Endodermal cell (in vitro differentiated cells): ENCODE results near the gene PPAN. TPM values are rescaled to one million over a fixed set of nuclear protein-coding genes. Genes with fewer than 3 reads are reported as not detected.

Experiments
- DNase-seq: peaks from one replicate; pipeline ENCODE4 v3.0.0-alpha.2; 2017
- H3K27ac ChIP-seq: 2 replicates; pipeline ENCODE4 v1.5.1; 2013; ENCODE audit warnings: mild to moderate bottlenecking, low read depth, low read length, moderate library complexity
- H3K27me3 ChIP-seq: 2 replicates; pipeline ENCODE4 v1.6.1; 2013; ENCODE audit warnings: mild to moderate bottlenecking, low read length, moderate library complexity; ENCODE audit not compliant: insufficient read depth, control insufficient read depth, poor library complexity, severe bottlenecking
- H3K36me3 ChIP-seq: 2 replicates; pipeline ENCODE4 v1.7.0; 2013; ENCODE audit warnings: mild to moderate bottlenecking, low read length, moderate library complexity; ENCODE audit not compliant: control insufficient read depth, insufficient read depth
- H3K4me1 ChIP-seq: one replicate; pipeline ENCODE4 v1.7.0; 2013; ENCODE audit warnings: low read length; ENCODE audit not compliant: control insufficient read depth, insufficient read depth
- H3K4me3 ChIP-seq: 2 replicates; pipeline ENCODE4 v1.5.1; 2013; ENCODE audit warnings: mild to moderate bottlenecking, low read length, moderate library complexity
- H3K9ac ChIP-seq: 2 replicates; pipeline ENCODE4 v1.6.1; 2013; ENCODE audit warnings: mild to moderate bottlenecking, low read length, moderate library complexity; ENCODE audit not compliant: poor library complexity, severe bottlenecking; ENCODE audit errors: extremely low read depth
- H3K9me3 ChIP-seq: 2 replicates; pipeline ENCODE4 v1.6.1; 2013; ENCODE audit warnings: mild to moderate bottlenecking, low read length, moderate library complexity; ENCODE audit not compliant: control insufficient read depth
- H3K27ac Mint-ChIP-seq: 2 replicates; pipeline ENCODE4 v1.8.0; 2020; ENCODE audit warnings: mixed read lengths
- H3K27me3 Mint-ChIP-seq: 2 replicates; pipeline ENCODE4 v1.8.0; 2021; ENCODE audit warnings: mild to moderate bottlenecking, mixed read lengths; ENCODE audit not compliant: insufficient read depth
- H3K36me3 Mint-ChIP-seq: 2 replicates; pipeline ENCODE4 v1.8.0; 2020; ENCODE audit warnings: low read depth, mixed read lengths
- H3K4me1 Mint-ChIP-seq: 2 replicates; pipeline ENCODE4 v1.8.0; 2020; ENCODE audit warnings: mixed read lengths
- H3K4me3 Mint-ChIP-seq: 2 replicates; pipeline ENCODE4 v1.8.0; 2020; ENCODE audit warnings: mild to moderate bottlenecking, moderate library complexity, mixed read lengths
- H3K9me3 Mint-ChIP-seq: 2 replicates; pipeline ENCODE4 v1.8.0; 2020; ENCODE audit warnings: mild to moderate bottlenecking, mixed read lengths
- CTCF ChIP-seq: fragments of 200-600 bp; sonication (generic); conservative IDR thresholded peaks from 2 replicates; pipeline ENCODE4 v1.5.0; 2021; ENCODE audit warnings: antibody characterized with exemption, mild to moderate bottlenecking
- WGBS, 2 experiments: methylation state at CpG; one replicate each; pipeline versions ENCODE4 v1.1.5 to v1.1.7; 2013; ENCODE audit warnings: missing lambda C conversion rate in 2 of 2, mixed read lengths in 1 of 2; ENCODE audit not compliant: insufficient coverage in 1 of 2, insufficient read length in 1 of 2; 5-methylcytosine and 5-hydroxymethylcytosine counted together
- total RNA-seq, 2 donors: library from RNA; stranded (reverse); fragmentation: NEBNext Ultra II Directional in 1 of 2; extraction: Animal tissue kit (Norgen Biotek cat#: 25700) in 1 of 2; gene quantifications; 2 replicates in 1 of 2; 3 replicates in 1 of 2; pipeline ENCODE4 v1.2.1, GENCODE V29; 2021

PPAN gene
- total RNA-seq, 2 donors from 2014 or later = 40.3 to 54.0 TPM

GRCh38 chr19:10139952-10140351, 33.8 kb downstream of the PPAN start:
- no peak overlapping the region for H3K27ac Mint-ChIP-seq
- no peaks in the 10 kb centered on the region for H3K27me3 Mint-ChIP-seq
- H3K27me3 ChIP-seq = no peaks in the 10 kb centered on the region
- no peaks in the 10 kb centered on the region for H3K4me1 Mint-ChIP-seq
- no peak overlapping the region for H3K4me3 ChIP-seq
- peaks cover 80% of the 10 kb centered on the region for H3K36me3 ChIP-seq
- no peaks in the 10 kb centered on the region for H3K9me3 ChIP-seq
- no peaks in the 10 kb centered on the region for H3K9me3 Mint-ChIP-seq
- no peak for DNase-seq
- peaks cover 63% of the 10 kb centered on the region for H3K36me3 Mint-ChIP-seq
- TF ChIP-seq CTCF = no peak
- H3K27ac ChIP-seq = no peak overlapping the region
- H3K4me1 ChIP-seq = no peaks in the 10 kb centered on the region
- H3K4me3 Mint-ChIP-seq = no peak overlapping the region
- 92 to 94% methylated on average over 15 to 23 of the region's 23 CpGs for WGBS, 2 experiments
- H3K9ac ChIP-seq = no peak overlapping the region

- no peaks in the 10 kb centered on the region for H3K9me3 ChIP-seq
- H3K9me3 Mint-ChIP-seq = no peaks in the 10 kb centered on the region
- H3K4me3 Mint-ChIP-seq = no peak overlapping the region
- TF ChIP-seq CTCF = no peak
- H3K4me1 Mint-ChIP-seq = no peaks in the 10 kb centered on the region
- no peaks in the 10 kb centered on the region for H3K27me3 ChIP-seq
- WGBS, 2 experiments = 94% methylated on average over 13 of the region's 13 CpGs
- H3K36me3 Mint-ChIP-seq = peaks cover 75% of the 10 kb centered on the region
- H3K9ac ChIP-seq = no peak overlapping the region
- H3K4me3 ChIP-seq = no peak overlapping the region
- no peak for DNase-seq
- H3K27ac Mint-ChIP-seq = no peak overlapping the region
- no peaks in the 10 kb centered on the region for H3K27me3 Mint-ChIP-seq
- no peak overlapping the region for H3K27ac ChIP-seq
- no peaks in the 10 kb centered on the region for H3K4me1 ChIP-seq
- H3K36me3 ChIP-seq = peaks cover 91% of the 10 kb centered on the region
Observed at GRCh38 chr19:10141479-10141878, 35.3 kb downstream of the PPAN start.

GRCh38 chr19:10141973-10142372, 35.8 kb downstream of the PPAN start:
- 98% methylated on average over 18 of the region's 18 CpGs for WGBS, 2 experiments
- peaks cover 93% of the 10 kb centered on the region for H3K36me3 ChIP-seq

More at GRCh38 chr19:10141973-10142372, 35.8 kb downstream of the PPAN start:
- Histone ChIP-seq H3K9ac (no peak overlapping the region), H3K27me3 (no peaks in the 10 kb centered on the region), H3K4me3 (no peak overlapping the region), H3K4me1 (no peaks in the 10 kb centered on the region), H3K27ac (no peak overlapping the region), H3K9me3 (no peaks in the 10 kb centered on the region)
- Mint-ChIP-seq H3K4me3 (no peak overlapping the region), H3K27ac (no peak overlapping the region), H3K27me3 (no peaks in the 10 kb centered on the region), H3K9me3 (no peaks in the 10 kb centered on the region), H3K36me3 (peaks cover 77% of the 10 kb centered on the region), H3K4me1 (no peaks in the 10 kb centered on the region)
- DNase-seq = no peak
- no peak for TF ChIP-seq CTCF
